ENCODE results near the gene CCDC191.

CCDC191 gene

DNA sequence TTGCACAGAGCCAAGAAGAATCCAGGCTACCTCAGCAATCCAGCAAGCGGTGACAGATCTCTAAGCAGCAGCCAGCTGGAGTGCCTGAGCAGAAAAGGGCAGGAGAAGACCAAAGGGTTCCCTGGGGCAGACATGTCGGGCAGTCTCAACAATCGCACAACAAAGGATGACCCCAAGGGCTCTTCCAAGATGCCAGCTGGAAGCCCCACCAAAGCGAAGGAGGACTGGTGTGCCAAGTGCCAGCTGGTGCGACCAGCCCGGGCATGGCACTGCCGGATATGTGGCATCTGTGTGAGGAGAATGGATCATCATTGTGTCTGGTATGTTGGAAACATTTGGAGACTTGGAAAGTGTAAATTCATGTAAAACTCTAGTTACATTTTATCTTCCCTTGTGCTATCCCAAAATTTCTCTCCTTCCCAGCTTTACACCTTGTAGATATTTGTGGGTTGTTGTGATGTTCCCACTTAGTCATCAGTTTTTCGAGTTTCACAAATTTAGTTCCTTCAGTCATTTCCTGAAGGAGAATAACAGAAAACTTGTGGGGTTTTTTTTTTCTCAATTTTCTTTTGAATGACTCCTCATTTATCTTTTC is 102.1 kb downstream of the CCDC191 start:
- no peak for DNase-seq (ENCODE audit: low spot score)

DNA sequence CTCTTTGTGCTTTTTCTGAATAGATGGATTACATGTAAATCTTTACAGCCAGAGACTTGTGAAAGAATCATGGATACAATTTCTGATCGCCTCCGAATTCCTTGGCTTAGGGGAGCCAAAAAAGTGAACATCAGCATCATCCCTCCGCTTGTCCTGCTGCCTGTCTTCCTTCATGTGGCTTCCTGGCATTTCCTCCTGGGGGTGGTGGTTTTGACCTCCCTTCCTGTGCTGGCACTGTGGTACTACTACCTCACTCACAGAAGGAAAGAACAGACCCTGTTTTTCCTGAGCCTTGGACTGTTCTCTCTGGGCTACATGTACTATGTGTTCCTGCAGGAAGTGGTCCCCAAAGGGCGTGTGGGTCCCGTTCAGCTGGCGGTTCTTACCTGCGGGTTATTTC is 102.6 kb downstream of the CCDC191 start:
- no peak for DNase-seq (ENCODE audit: low spot score)

DNA sequence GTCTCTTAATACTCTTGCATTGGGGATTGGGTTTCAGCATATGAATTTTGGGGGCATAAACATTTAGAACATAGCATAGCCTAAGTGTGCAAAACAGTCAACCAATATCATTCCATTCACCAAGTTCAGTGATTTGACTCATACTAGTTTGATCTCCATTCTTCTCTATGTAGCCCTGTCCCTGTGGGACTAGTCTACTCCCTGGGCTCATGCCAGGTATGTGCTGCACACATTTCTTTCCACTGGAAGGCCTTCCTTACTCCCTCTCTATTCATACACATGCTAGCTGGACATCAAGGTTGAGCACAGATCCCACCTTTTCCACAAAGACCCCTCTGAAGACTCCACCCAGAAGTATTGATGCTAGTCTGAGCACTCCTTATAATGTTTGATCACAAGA is 103.4 kb downstream of the CCDC191 start:
- no peak for DNase-seq (ENCODE audit: low spot score)

DNA sequence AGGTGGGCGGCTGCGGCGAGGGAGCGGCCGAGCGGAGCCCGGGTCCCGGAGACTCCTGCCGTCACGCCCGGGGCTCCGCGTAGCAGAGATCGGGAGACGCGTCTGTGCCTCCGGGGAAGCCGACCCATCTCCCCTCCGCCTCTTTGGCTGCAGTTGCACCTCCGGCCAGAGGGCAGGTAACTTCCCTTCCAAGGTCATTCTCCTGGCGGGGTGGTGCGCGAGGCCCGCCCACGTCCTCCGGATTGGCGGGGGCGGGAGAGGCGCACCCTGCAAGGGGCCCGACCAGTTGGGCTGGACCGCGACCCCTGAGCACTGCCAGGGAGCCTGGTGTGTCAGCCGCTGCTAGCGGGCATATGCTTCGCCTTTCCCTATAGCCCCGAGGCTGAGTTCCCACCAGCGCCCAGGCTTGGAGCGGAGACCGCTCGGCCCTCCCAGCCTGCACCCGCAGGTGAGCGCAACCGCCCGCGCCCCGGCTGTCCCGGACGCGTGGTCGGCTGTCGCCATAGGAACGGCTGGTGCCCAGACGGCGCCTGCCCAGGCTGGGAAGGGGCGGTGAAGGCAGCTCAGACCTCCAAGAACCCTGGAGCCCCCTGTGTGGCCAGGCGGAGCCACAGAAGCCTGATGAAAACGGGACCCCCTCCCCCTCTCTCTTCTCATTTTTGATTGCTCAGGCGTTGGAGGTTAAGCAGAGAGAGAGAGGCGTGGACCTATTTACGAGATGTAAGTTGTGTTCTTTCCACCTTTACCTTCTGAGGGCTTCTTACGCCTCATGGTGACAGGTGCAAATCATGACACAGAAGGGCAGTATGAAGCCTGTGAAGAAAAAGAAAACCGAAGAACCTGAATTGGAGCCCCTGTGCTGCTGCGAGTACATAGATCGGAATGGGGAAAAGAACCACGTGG is 108.1 kb downstream of the CCDC191 start:
- DNase-seq (ENCODE audit: low spot score): no peak

DNA sequence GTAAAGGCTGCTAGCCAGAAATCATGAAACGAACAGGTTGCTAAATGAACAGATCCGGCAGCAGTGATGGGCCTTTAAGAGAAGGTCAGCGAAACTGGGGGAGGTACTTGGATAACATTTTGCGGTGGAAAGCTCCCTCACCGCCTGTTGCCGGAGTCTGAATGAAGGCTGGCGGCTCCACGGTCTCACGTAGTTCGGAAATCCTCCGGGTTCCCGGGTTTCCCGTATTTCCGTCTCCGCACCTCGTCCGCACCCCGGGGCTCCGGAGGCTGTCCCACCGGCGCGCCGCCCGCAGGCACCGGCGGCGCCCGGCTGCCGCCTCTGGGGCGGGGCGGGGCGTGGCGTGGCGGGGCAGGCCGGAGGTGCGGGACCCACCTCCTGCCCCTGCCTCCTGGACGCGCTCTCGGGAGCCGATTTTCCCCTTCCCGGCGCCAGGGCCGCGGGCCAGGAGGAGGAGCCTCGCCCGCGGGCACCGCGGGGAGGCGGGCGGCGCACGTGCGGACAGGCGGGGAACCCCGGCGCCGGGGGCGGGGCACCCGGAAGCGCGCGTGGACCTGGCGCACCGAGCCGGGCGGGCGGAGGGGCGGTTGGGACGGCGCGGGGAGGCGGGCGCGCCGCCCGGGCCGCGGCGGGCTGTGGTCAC is 108.8 kb downstream of the CCDC191 start, which contains the start of gene ZDHHC23:
Gene ZDHHC23, plus strand, starts transcription at position 642 of the 643 bp plus-strand sequence. CDS start 790 bp downstream, outside the sequence.
- peak; percentile 90 for DNase-seq (ENCODE audit: low spot score)

DNA sequence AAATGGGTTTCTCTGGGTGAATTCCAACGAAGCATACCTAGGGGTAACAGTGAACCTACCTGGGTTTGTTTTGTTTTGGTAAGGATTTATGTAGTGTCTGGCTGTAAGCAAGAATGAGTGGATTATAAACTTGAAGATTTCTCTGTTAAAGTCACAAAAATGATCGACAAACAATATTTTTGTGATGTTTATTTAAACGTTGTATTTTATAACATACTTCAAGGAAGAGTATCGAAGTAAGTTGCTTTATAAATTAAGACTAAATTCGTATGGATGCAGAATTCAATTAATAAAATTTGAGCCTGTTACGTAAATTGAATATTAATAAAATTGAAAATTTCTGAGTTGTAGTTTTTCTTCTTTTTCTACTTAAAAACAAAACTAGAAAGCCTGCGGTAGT is 109.5 kb downstream of the CCDC191 start:
- DNase-seq (ENCODE audit: low spot score): no peak

DNA sequence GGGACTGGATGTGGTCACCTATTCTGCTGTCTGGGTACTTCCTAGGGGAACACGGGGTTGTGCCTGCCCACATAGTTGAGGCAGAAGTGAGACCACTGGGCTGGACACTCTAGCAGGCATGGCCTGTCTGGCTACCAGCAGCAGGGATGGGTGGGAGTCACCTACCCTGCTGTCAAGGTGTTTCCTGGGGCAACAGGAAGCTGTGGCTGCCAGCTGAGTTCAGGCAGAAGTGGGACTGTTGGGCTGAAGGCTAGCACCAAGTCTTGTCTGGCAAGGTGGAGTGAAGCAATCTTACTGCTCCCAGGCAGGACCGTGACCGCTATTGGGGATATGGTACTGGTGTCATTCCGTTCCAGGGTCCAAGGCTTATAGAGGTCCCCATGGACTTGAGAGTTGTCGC is 128.8 kb downstream of the CCDC191 start:
- DNase-seq (ENCODE audit: low spot score): no peak

DNA sequence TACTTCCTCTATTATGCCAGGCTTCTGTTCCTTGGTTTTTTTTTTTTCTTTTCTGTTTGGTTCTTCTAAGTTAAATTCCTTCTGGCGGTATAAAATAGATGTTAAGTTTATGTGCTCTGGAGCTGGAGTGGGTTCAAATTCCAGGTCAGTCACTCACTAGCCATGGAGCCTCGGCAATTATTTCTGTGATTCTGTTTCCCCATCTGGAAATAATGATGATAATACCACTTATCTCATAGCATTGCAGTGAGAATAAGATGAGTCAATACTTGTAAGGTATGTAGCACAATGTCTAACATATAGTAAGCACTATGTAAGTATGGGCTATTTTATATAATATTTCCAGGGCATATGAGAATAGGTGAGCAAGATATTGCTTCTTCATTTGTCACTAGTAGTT is 141.7 kb downstream of the CCDC191 start:
- peak; percentile 14 for DNase-seq (ENCODE audit: low spot score)

Data from AG08396 (cell line).